SU-DHL-6 (cell line): ENCODE measurements around the gene SUPT7L.
A peak's percentile ranks its signal among the peaks of the same experiment; 100 is the strongest.

Experiments used
- H2AFZ ChIP-seq: fragments of 200-600 bp; sonication (generic); 2 replicates; pipeline ENCODE4 v1.6.1; 2014; ENCODE audit warnings: low read depth, mild to moderate bottlenecking, moderate library complexity, mixed read lengths, antibody characterized with exemption, low read length; ENCODE audit not compliant: severe bottlenecking
- H3F3A ChIP-seq: fragments of 200-600 bp; shearing (Covaris generic); 2 replicates; pipeline ENCODE4 v1.6.0; 2016; ENCODE audit warnings: antibody characterized with exemption, mild to moderate bottlenecking; ENCODE audit not compliant: insufficient read depth
- H3K27ac ChIP-seq: fragments of 200-600 bp; sonication (generic); 2 replicates; pipeline ENCODE4 v1.5.1; 2016; ENCODE audit warnings: low read depth, mild to moderate bottlenecking, low read length, moderate library complexity, mixed read lengths
- H3K27me3 ChIP-seq: fragments of 200-600 bp; sonication (generic), shearing (Covaris generic); 2 replicates; pipeline ENCODE4 v1.6.0; 2014; ENCODE audit warnings: mild to moderate bottlenecking, low read length
- H3K36me3 ChIP-seq: fragments of 200-600 bp; sonication (generic); 2 replicates; pipeline ENCODE4 v1.6.1; 2014; ENCODE audit warnings: mild to moderate bottlenecking, low read length, mixed read lengths
- H3K4me2 ChIP-seq: fragments of 300-600, 200-600 bp; shearing (Covaris generic), sonication (generic); 2 replicates; pipeline ENCODE4 v1.6.0; 2014; ENCODE audit warnings: low read length, low read depth, mild to moderate bottlenecking; ENCODE audit not compliant: poor library complexity, severe bottlenecking
- H3K4me3 ChIP-seq: fragments of 200-600 bp; sonication (generic); 2 replicates; pipeline ENCODE4 v1.5.1; 2014; ENCODE audit warnings: antibody characterized with exemption, low read length, mild to moderate bottlenecking, mixed read lengths; ENCODE audit not compliant: insufficient read depth, poor library complexity, severe bottlenecking
- H3K79me2 ChIP-seq: fragments of 200-600 bp; sonication (generic); 2 replicates; pipeline ENCODE4 v1.6.1; 2014; ENCODE audit warnings: mild to moderate bottlenecking, low read length, moderate library complexity; ENCODE audit not compliant: insufficient read depth
- H3K9ac ChIP-seq: fragments of 200-600 bp; sonication (generic); 2 replicates; pipeline ENCODE4 v1.7.0; 2014; ENCODE audit warnings: mild to moderate bottlenecking, low read length
- H3K9me2 ChIP-seq: fragments of 200-600 bp; sonication (generic); replicated peaks from 2 replicates; pipeline ENCODE4 v1.6.1; 2014; ENCODE audit warnings: low read length; ENCODE audit not compliant: insufficient read depth
- H3K9me3 ChIP-seq: fragments of 200-600 bp; sonication (generic); 2 replicates; pipeline ENCODE4 v1.6.1; 2014; ENCODE audit warnings: low read length, mixed read lengths; ENCODE audit not compliant: insufficient read depth
- H4K20me1 ChIP-seq: fragments of 200-600 bp; sonication (generic); 2 replicates; pipeline ENCODE4 v1.6.1; 2014; ENCODE audit warnings: low read depth, mild to moderate bottlenecking, antibody characterized with exemption, low read length, moderate library complexity, mixed read lengths
- CTCF ChIP-seq: fragments of 200-600 bp; sonication (generic); IDR thresholded peaks from one replicate; pipeline ENCODE4 v1.5.1; 2017; ENCODE audit warnings: antibody characterized with exemption, mild to moderate bottlenecking, low read length, moderate library complexity; ENCODE audit not compliant: insufficient read depth, poor library complexity, severe bottlenecking
- EZH2phosphoT487 ChIP-seq: fragments of 200-600 bp; sonication (generic), shearing (Covaris generic); conservative IDR thresholded peaks from 2 replicates; pipeline ENCODE4 v1.6.1; 2018; ENCODE audit warnings: mild to moderate bottlenecking, antibody characterized with exemption, low read length, moderate library complexity, mixed read lengths

SUPT7L gene, protein sequence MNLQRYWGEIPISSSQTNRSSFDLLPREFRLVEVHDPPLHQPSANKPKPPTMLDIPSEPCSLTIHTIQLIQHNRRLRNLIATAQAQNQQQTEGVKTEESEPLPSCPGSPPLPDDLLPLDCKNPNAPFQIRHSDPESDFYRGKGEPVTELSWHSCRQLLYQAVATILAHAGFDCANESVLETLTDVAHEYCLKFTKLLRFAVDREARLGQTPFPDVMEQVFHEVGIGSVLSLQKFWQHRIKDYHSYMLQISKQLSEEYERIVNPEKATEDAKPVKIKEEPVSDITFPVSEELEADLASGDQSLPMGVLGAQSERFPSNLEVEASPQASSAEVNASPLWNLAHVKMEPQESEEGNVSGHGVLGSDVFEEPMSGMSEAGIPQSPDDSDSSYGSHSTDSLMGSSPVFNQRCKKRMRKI

DNA sequence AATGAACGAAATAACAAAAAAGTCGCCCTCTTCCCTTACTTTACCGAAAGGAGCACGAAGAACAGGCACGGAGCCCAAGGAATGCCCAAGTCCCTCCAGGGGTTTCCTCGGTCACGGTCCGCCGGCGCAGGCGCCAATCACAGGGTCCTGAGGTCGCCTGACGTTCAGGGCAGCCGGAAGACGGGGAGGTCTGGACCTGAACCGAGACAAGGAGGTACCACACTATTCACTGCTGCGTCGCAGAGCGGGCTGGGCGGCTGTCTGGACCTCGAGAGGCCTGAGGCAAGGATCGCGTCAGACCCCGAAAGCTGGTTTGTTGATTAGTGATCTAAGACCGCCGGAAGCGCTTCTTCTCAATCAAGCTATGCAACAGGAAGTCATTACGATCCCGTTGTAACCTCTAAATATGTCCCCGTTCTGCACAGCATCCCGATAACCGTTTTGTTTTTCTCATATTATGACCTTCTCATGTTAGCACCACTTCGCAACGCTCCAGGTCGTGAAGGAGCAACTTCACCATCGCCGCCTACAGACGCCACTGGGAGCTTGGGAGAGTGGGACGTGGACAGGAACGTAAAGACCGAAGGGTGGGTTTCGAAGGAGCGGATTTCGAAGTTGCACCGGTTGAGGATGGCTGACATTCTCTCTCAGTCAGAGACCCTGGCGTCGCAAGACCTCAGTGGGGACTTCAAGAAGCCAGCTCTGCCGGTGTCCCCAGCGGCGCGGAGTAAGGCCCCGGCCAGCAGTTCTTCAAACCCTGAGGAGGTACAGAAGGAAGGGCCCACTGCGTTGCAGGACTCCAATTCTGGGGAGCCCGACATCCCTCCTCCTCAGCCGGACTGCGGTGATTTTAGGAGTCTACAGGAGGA, at the start of gene SUPT7L, which contains the start of gene SLC4A1AP:
Gene SUPT7L (minus strand): TSS at position 330 of the 869 bp plus-strand sequence. CDS start 1,422 bp downstream, outside the sequence.
Gene SLC4A1AP (plus strand): TSS at position 605 of the 869 bp plus-strand sequence. CDS start 26 bp downstream, at position 631.
- no peaks in the 10 kb centered on the region for H4K20me1 ChIP-seq
- TF ChIP-seq CTCF (no peak), EZH2phosphoT487 (no peak)
- peak within 1 kb of the TSS; percentile 88 for H3K4me2 ChIP-seq
- H3F3A ChIP-seq = 0 out of 2 replicates have a peak, but pooled peaks cover 7% of the 10 kb centered on the region
- H3K9ac ChIP-seq = peak within 1 kb of the TSS; percentile 63
- no peaks in the 10 kb centered on the region for H3K27me3 ChIP-seq
- H3K27ac ChIP-seq = peak within 1 kb of the TSS; percentile 82
- H3K9me2 ChIP-seq = no peaks in the 10 kb centered on the region
- H3K4me3 ChIP-seq = peak within 1 kb of the TSS; percentile 89
- H3K36me3 ChIP-seq = peaks cover 22% of the 10 kb centered on the region; the same call in 1 of the 2 replicates
- H2AFZ ChIP-seq = peak within 1 kb of the TSS; percentile 98
- H3K79me2 ChIP-seq = peaks cover 35% of the 10 kb centered on the region
- no peaks in the 10 kb centered on the region for H3K9me3 ChIP-seq

- H3F3A ChIP-seq = no peaks in the 10 kb centered on the region
- TF ChIP-seq CTCF = no peak
- TF ChIP-seq EZH2phosphoT487 = no peak
- H3K9ac ChIP-seq = no peak overlapping the region
- H3K4me3 ChIP-seq = no peak overlapping the region
- no peaks in the 10 kb centered on the region for H3K27me3 ChIP-seq
- H3K9me3 ChIP-seq = no peaks in the 10 kb centered on the region
- H3K27ac ChIP-seq = no peak overlapping the region
- H2AFZ ChIP-seq = no peak overlapping the region
- no peaks in the 10 kb centered on the region for H3K36me3 ChIP-seq
- no peak overlapping the region for H3K4me2 ChIP-seq
- H4K20me1 ChIP-seq = no peaks in the 10 kb centered on the region
- H3K9me2 ChIP-seq = no peaks in the 10 kb centered on the region
- H3K79me2 ChIP-seq = no peaks in the 10 kb centered on the region
These were observed 49.8 kb upstream of the SUPT7L start for GRCh38 chr2:27713201-27713600.

DNA sequence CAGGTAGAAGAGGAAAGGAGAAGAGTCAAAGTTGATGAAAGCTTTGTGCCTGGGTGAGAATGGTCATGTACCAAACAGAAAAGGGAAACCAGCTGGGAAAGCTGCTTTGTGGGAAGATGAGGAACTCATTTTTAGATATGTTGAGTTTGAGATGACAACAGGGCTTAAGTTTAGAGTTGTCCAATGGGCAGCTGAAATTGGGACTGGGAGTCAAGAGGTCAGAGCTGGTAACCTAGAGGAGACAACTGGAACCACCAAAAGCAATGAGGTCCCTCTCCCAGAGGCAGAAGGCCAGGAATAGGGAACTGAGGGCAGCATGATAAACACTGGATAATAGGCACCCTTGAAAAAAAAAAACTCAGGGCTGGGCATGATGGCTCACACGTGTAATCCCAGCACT, 49.1 kb upstream of the SUPT7L start:
- H3K27ac ChIP-seq = no peak overlapping the region
- H3K9ac ChIP-seq = no peak overlapping the region
- H2AFZ ChIP-seq = no peak overlapping the region
- H3K9me2 ChIP-seq = no peaks in the 10 kb centered on the region
- no peaks in the 10 kb centered on the region for H3K36me3 ChIP-seq
- no peaks in the 10 kb centered on the region for H3K27me3 ChIP-seq
- no peaks in the 10 kb centered on the region for H3F3A ChIP-seq
- no peaks in the 10 kb centered on the region for H4K20me1 ChIP-seq
- no peak overlapping the region for H3K4me3 ChIP-seq
- H3K9me3 ChIP-seq = no peaks in the 10 kb centered on the region
- H3K79me2 ChIP-seq = no peaks in the 10 kb centered on the region
- TF ChIP-seq EZH2phosphoT487 (no peak), CTCF (no peak)
- no peak overlapping the region for H3K4me2 ChIP-seq
